Chondrocyte (in vitro differentiated cells): Measurements from ENCODE around the gene PABPN1. TPM values are rescaled to one million over a fixed set of nuclear protein-coding genes. Genes with fewer than 3 reads are reported as not detected.
"Not testable (repeated sequence)": the region's sequence is repeated elsewhere in the genome, so short reads cannot be mapped to it uniquely, and the experiment has no call there.

Experiments used
- DNase-seq: peaks from one replicate; pipeline ENCODE4 v3.0.0; 2021; ENCODE audit warnings: mixed read lengths, low spot score
- H3K27ac Mint-ChIP-seq: one replicate; pipeline ENCODE4 v1.8.0; 2021; ENCODE audit warnings: mild to moderate bottlenecking, moderate library complexity, mixed read lengths; ENCODE audit not compliant: unreplicated experiment
- H3K27me3 Mint-ChIP-seq: 2 replicates; pipeline ENCODE4 v1.8.0; 2021; ENCODE audit warnings: low read depth, mixed read lengths
- H3K36me3 Mint-ChIP-seq: 2 replicates; pipeline ENCODE4 v1.8.0; 2021; ENCODE audit warnings: low read depth, mixed read lengths
- H3K4me1 Mint-ChIP-seq: 2 replicates; pipeline ENCODE4 v1.8.0; 2021; ENCODE audit warnings: low read depth, mild to moderate bottlenecking, mixed read lengths
- H3K4me3 Mint-ChIP-seq: one replicate; pipeline ENCODE4 v1.8.0; 2021; ENCODE audit warnings: mild to moderate bottlenecking, moderate library complexity, mixed read lengths; ENCODE audit not compliant: unreplicated experiment
- H3K9me3 Mint-ChIP-seq: 2 replicates; pipeline ENCODE4 v1.8.0; 2021; ENCODE audit warnings: low read depth, mixed read lengths
- total RNA-seq: library from RNA; stranded (reverse); gene quantifications from 3 replicates; pipeline ENCODE4 v1.2.1, GENCODE V29; 2021
- TF ChIP-seq, protein P1 (sequence below): fragments of 200-600 bp; sonication (generic); IDR thresholded peaks from 2 replicates; pipeline ENCODE4 v1.5.0; 2021; ENCODE audit warnings: antibody characterized with exemption, mild to moderate bottlenecking, moderate library complexity

The PABPN1 gene
- total RNA-seq, 1 donor from 2014 or later: 135 TPM

- Mint-ChIP-seq H3K27ac (no peak overlapping the region), H3K4me1 (peaks cover 30% of the 10 kb centered on the region), H3K27me3 (no peaks in the 10 kb centered on the region), H3K9me3 (no peaks in the 10 kb centered on the region), H3K36me3 (peaks cover 15% of the 10 kb centered on the region), H3K4me3 (no peak overlapping the region)
- TF ChIP-seq, protein P1, sequence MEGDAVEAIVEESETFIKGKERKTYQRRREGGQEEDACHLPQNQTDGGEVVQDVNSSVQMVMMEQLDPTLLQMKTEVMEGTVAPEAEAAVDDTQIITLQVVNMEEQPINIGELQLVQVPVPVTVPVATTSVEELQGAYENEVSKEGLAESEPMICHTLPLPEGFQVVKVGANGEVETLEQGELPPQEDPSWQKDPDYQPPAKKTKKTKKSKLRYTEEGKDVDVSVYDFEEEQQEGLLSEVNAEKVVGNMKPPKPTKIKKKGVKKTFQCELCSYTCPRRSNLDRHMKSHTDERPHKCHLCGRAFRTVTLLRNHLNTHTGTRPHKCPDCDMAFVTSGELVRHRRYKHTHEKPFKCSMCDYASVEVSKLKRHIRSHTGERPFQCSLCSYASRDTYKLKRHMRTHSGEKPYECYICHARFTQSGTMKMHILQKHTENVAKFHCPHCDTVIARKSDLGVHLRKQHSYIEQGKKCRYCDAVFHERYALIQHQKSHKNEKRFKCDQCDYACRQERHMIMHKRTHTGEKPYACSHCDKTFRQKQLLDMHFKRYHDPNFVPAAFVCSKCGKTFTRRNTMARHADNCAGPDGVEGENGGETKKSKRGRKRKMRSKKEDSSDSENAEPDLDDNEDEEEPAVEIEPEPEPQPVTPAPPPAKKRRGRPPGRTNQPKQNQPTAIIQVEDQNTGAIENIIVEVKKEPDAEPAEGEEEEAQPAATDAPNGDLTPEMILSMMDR: no peak
- no peak for DNase-seq
These were observed 3.7 kb downstream of the PABPN1 start for GRCh38 chr14:23324993-23325392.

DNA sequence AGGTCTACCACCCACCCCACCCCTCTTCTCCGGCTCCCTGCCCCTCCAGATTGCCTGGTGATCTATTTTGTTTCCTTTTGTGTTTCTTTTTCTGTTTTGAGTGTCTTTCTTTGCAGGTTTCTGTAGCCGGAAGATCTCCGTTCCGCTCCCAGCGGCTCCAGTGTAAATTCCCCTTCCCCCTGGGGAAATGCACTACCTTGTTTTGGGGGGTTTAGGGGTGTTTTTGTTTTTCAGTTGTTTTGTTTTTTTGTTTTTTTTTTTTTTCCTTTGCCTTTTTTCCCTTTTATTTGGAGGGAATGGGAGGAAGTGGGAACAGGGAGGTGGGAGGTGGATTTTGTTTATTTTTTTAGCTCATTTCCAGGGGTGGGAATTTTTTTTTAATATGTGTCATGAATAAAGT, 4.5 kb downstream of the PABPN1 start:
- Mint-ChIP-seq H3K4me1 (peaks cover 22% of the 10 kb centered on the region), H3K36me3 (peaks cover 12% of the 10 kb centered on the region), H3K27ac (peak overlapping the region; percentile 22)
- not testable (repeated sequence) for H3K4me3 Mint-ChIP-seq, H3K27me3 Mint-ChIP-seq, H3K9me3 Mint-ChIP-seq, DNase-seq

GRCh38 chr14:23326491-23327332, 5.5 kb downstream of the PABPN1 start:
- Mint-ChIP-seq H3K9me3 (no peaks in the 10 kb centered on the region), H3K27ac (no peak overlapping the region), H3K36me3 (peaks cover 12% of the 10 kb centered on the region), H3K27me3 (no peaks in the 10 kb centered on the region), H3K4me3 (no peak overlapping the region), H3K4me1 (peaks cover 20% of the 10 kb centered on the region)
- TF ChIP-seq, protein P1: no peak
- no peak for DNase-seq

GRCh38 chr14:23327947-23328744, 6.9 kb downstream of the PABPN1 start:
- peaks cover 8% of the 10 kb centered on the region for H3K36me3 Mint-ChIP-seq
- DNase-seq: no peak
- peaks cover 8% of the 10 kb centered on the region for H3K4me1 Mint-ChIP-seq
- TF ChIP-seq, protein P1: peak; percentile 93
- H3K27ac Mint-ChIP-seq: no peak overlapping the region
- no peaks in the 10 kb centered on the region for H3K27me3 Mint-ChIP-seq
- no peaks in the 10 kb centered on the region for H3K9me3 Mint-ChIP-seq
- no peak overlapping the region for H3K4me3 Mint-ChIP-seq

GRCh38 chr14:23335623-23336022, 14.4 kb downstream of the PABPN1 start:
- DNase-seq: no peak
- Mint-ChIP-seq H3K27ac (no peak overlapping the region), H3K4me3 (no peak overlapping the region), H3K36me3 (peaks cover 2% of the 10 kb centered on the region), H3K27me3 (peaks cover 7% of the 10 kb centered on the region), H3K4me1 (no peaks in the 10 kb centered on the region), H3K9me3 (peaks cover 10% of the 10 kb centered on the region)
- TF ChIP-seq, protein P1: no peak
